HCT116 (cell line): ENCODE data around the gene CAPN2. TPM values are rescaled to one million over a fixed set of nuclear protein-coding genes. Genes with fewer than 3 reads are reported as not detected.
A peak's percentile ranks its signal among the peaks of the same experiment; 100 is the strongest.

ENCODE experiments used
- ATAC-seq: fragments of 200-7000 bp; cut with Tn5 transposase; 2 replicates; pipeline ENCODE4 v1.9.1; 2020; ENCODE audit warnings: mild to moderate bottlenecking, moderate library complexity
- BruUV-seq: library from RNA; stranded (reverse); fragments of 400-500 nt; replicated peaks from 2 replicates; lab custom pipeline; 2021; lab: Mats Ljungman, UMichigan
- CTCF ChIA-PET: fragments of 300-600 bp; sonication (Branson Sonifier 250); formaldehyde crosslinking; loops from one replicate; lab custom pipeline; 2021; ENCODE audit warnings: antibody characterized with exemption; lab: Charles Lee
- POLR2A ChIA-PET: fragments of 300-600, 350-600 bp; sonication (Branson Sonifier 250); formaldehyde crosslinking; loops from one replicate; lab custom pipeline; 2021; ENCODE audit warnings: antibody characterized with exemption; lab: Charles Lee
- RAD21 ChIA-PET, 2 experiments: fragments of 300-600 bp; sonication (Branson Sonifier 250); formaldehyde crosslinking; loops; one replicate each; lab custom pipeline; 2023; ENCODE audit warnings: low total read pairs in 2 of 2; ENCODE audit not compliant: uncharacterized antibody in 2 of 2, unreplicated experiment in 2 of 2, low non-redundant PET in 1 of 2; lab: Charles Lee
- DNase-seq: peaks from one replicate; pipeline ENCODE4 v3.0.0-alpha.2; 2010; ENCODE audit warnings: low read depth, low spot score
- H2AFZ ChIP-seq: fragments of 200-600 bp; shearing (Covaris generic), sonication (generic); 2 replicates; pipeline ENCODE4 v1.6.1; 2017; ENCODE audit warnings: low read depth, mixed run types, mixed read lengths, antibody characterized with exemption, low read length; ENCODE audit not compliant: poor library complexity, severe bottlenecking
- H3K27ac ChIP-seq: 2 replicates; pipeline ENCODE4 v1.5.1; 2012; ENCODE audit warnings: low read depth, low read length
- H3K27me3 ChIP-seq: fragments of 200-600 bp; sonication (generic); 2 replicates; pipeline ENCODE4 v1.6.1; 2016; ENCODE audit warnings: mixed run types, low read length, mixed read lengths; ENCODE audit not compliant: insufficient read depth
- H3K36me3 ChIP-seq, 2 experiments: fragments of 200-500 bp in 1 of 2; fragments of 200-600 bp in 1 of 2; sonication (Bioruptor generic) in 1 of 2; sonication (generic) in 1 of 2; 2 replicates each; pipeline versions ENCODE4 v1.5.1 to v1.6.1; 2014 to 2016; ENCODE audit warnings: low read length in 2 of 2, inconsistent platforms in 1 of 2, mixed read lengths in 1 of 2, mixed run types in 1 of 2; ENCODE audit not compliant: insufficient read depth in 2 of 2, control insufficient read depth in 1 of 2
- H3K4me1 ChIP-seq, 2 experiments: fragments of 200-600 bp in 1 of 2; sonication (generic) in 1 of 2; 2 replicates each; pipeline versions ENCODE4 v1.5.1 to v1.6.1; 2012 to 2017; ENCODE audit warnings: low read length in 2 of 2, inconsistent platforms in 1 of 2, mild to moderate bottlenecking in 1 of 2, mixed read lengths in 1 of 2, mixed run types in 1 of 2, moderate library complexity in 1 of 2; ENCODE audit not compliant: insufficient read depth in 2 of 2, control insufficient read depth in 1 of 2
- H3K4me2 ChIP-seq: fragments of 200-600 bp; sonication (generic); 2 replicates; pipeline ENCODE4 v1.6.1; 2017; ENCODE audit warnings: mixed run types, low read length, mixed read lengths
- H3K4me3 ChIP-seq, 2 experiments: fragments of 200-600 bp in 1 of 2; sonication (generic) in 1 of 2; replicated peaks in 1 of 2; 2 replicates each; pipeline ENCODE4 v1.5.1; 2011 to 2016; ENCODE audit warnings: low read length in 2 of 2, control low read depth in 1 of 2, low read depth in 1 of 2, mild to moderate bottlenecking in 1 of 2, mixed read lengths in 1 of 2, mixed run types in 1 of 2
- H3K79me2 ChIP-seq: fragments of 200-600 bp; sonication (generic); 2 replicates; pipeline ENCODE4 v1.6.1; 2017; ENCODE audit warnings: mild to moderate bottlenecking, mixed run types, low read length, moderate library complexity, mixed read lengths; ENCODE audit not compliant: insufficient read depth
- H3K9ac ChIP-seq: fragments of 200-600 bp; sonication (generic); 2 replicates; pipeline ENCODE4 v1.6.1; 2016; ENCODE audit warnings: low read length, mixed read lengths
- H3K9me2 ChIP-seq: fragments of 200-600 bp; sonication (generic), shearing (Covaris generic); 2 replicates; pipeline ENCODE4 v1.6.1; 2017; ENCODE audit warnings: mixed run types, mild to moderate bottlenecking, moderate library complexity; ENCODE audit not compliant: insufficient read depth
- H3K9me3 ChIP-seq, 2 experiments: fragments of 200-500 bp in 1 of 2; fragments of 200-600 bp in 1 of 2; sonication (Bioruptor generic) in 1 of 2; sonication (generic) in 1 of 2; 2 replicates each; pipeline ENCODE4 v1.6.1; 2014 to 2017; ENCODE audit warnings: low read length in 2 of 2, mixed read lengths in 2 of 2, inconsistent platforms in 1 of 2, low read depth in 1 of 2, mild to moderate bottlenecking in 1 of 2, mixed run types in 1 of 2, moderate library complexity in 1 of 2; ENCODE audit not compliant: control insufficient read depth in 1 of 2, insufficient read depth in 1 of 2
- H4K20me1 ChIP-seq: fragments of 200-600 bp; sonication (generic), shearing (Covaris generic); 2 replicates; pipeline ENCODE4 v1.6.1; 2017; ENCODE audit warnings: mixed run types, mild to moderate bottlenecking, moderate library complexity; ENCODE audit not compliant: insufficient read depth
- CBX3 ChIP-seq: IDR thresholded peaks from 2 replicates; pipeline ENCODE4 v1.6.1; 2012; ENCODE audit warnings: low read depth
- CEBPB ChIP-seq: IDR thresholded peaks from 2 replicates; pipeline ENCODE4 v1.6.1; 2012; ENCODE audit warnings: low read depth
- EZH2 ChIP-seq: fragments of 200-600 bp; sonication (generic); IDR thresholded peaks from 2 replicates; pipeline ENCODE4 v1.6.1; 2017; ENCODE audit warnings: antibody characterized with exemption, mixed run types
- FOSL1 ChIP-seq: IDR thresholded peaks from 2 replicates; pipeline ENCODE4 v1.6.1; 2012; ENCODE audit warnings: low read depth
- RAD21 ChIP-seq: IDR thresholded peaks from 2 replicates; pipeline ENCODE4 v1.6.1; 2012; ENCODE audit warnings: low read depth, mild to moderate bottlenecking
- SRF ChIP-seq: IDR thresholded peaks from 2 replicates; pipeline ENCODE4 v1.6.1; 2012; ENCODE audit warnings: low read depth
- TCF7L2 ChIP-seq: IDR thresholded peaks from 2 replicates; pipeline ENCODE4 v1.7.0; 2011; ENCODE audit warnings: borderline replicate concordance, inconsistent platforms; ENCODE audit not compliant: insufficient read depth, insufficient read length; ENCODE audit errors: extremely low read depth
- ZNF274 ChIP-seq: fragments of 200-500 bp; sonication (Bioruptor generic); IDR thresholded peaks from 2 replicates; pipeline ENCODE4 v1.6.1; 2014; ENCODE audit warnings: mild to moderate bottlenecking, low read depth, low read length, inconsistent platforms
- intact Hi-C: fragments of 100-400 bp; cut with micrococcal nuclease; formaldehyde crosslinking; loops from 2 replicates; pipeline ENCODE4 v1.10.0; 2022
- total RNA-seq: library from RNA; stranded (reverse); gene quantifications from one replicate; pipeline ENCODE4 v1.2.1, GENCODE V29; 2021; ENCODE audit not compliant: unreplicated experiment
- TF ChIP-seq, protein P1 (sequence below): IDR thresholded peaks from 2 replicates; pipeline ENCODE4 v1.6.1; 2012
- TF ChIP-seq, protein P2 (sequence below): IDR thresholded peaks from 2 replicates; pipeline ENCODE4 v1.6.1; 2012; ENCODE audit warnings: low read depth
- TF ChIP-seq, protein P3 (sequence below), 3 experiments: fragments of 200-600 bp in 1 of 3; sonication (generic) in 1 of 3; IDR thresholded peaks in 2 of 3; conservative IDR thresholded peaks in 1 of 3; 2 replicates each; pipeline ENCODE4 v1.5.1; 2012 to 2017; ENCODE audit warnings: low read depth in 2 of 3, low read length in 2 of 3, antibody characterized with exemption in 1 of 3, borderline replicate concordance in 1 of 3, control low read depth in 1 of 3, mild to moderate bottlenecking in 1 of 3, mixed read lengths in 1 of 3, mixed run types in 1 of 3, moderate library complexity in 1 of 3; ENCODE audit not compliant: insufficient read depth in 1 of 3

The CAPN2 gene
- total RNA-seq, 1 experiment from 2014 or later = 173 TPM

DNA sequence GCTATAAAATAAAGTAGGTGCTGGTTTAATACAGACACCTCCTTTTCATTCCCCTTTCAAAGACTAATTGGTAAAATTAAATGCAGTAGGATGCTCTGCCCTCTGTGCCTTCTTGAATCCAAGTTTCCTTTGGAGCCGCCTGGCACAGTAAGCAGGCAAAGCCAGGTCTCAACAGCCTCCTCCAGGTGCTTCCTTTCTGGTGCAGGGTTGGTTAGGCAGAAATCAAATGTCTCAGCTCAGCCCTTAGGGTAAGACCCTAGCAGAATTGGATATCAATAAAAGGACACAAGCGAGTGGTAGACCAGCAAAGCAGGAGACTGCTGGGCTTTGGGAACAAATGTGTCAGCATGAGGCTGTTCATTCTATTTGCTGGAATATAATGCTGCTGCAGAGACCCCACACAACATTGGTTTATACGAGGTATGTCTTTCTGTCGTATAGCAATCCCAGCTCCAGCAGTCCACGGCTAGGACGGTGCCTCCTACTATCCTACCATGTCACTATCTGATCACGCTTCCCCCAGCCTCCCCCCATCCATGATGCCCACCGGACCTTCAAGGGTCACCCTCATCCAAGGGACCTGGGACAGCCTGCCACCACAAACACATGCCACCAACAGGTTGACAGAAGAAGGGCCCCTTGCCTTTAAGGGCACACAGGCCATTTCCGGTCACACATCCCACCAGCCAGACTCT lies 58.4 kb downstream of the CAPN2 start:
- TF ChIP-seq CEBPB = no peak
- no peak for TF ChIP-seq TCF7L2
- no peak for TF ChIP-seq FOSL1
- TF ChIP-seq, protein P1, sequence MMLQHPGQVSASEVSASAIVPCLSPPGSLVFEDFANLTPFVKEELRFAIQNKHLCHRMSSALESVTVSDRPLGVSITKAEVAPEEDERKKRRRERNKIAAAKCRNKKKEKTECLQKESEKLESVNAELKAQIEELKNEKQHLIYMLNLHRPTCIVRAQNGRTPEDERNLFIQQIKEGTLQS = no peak
- no peak for TF ChIP-seq RAD21
- TF ChIP-seq, protein P2, sequence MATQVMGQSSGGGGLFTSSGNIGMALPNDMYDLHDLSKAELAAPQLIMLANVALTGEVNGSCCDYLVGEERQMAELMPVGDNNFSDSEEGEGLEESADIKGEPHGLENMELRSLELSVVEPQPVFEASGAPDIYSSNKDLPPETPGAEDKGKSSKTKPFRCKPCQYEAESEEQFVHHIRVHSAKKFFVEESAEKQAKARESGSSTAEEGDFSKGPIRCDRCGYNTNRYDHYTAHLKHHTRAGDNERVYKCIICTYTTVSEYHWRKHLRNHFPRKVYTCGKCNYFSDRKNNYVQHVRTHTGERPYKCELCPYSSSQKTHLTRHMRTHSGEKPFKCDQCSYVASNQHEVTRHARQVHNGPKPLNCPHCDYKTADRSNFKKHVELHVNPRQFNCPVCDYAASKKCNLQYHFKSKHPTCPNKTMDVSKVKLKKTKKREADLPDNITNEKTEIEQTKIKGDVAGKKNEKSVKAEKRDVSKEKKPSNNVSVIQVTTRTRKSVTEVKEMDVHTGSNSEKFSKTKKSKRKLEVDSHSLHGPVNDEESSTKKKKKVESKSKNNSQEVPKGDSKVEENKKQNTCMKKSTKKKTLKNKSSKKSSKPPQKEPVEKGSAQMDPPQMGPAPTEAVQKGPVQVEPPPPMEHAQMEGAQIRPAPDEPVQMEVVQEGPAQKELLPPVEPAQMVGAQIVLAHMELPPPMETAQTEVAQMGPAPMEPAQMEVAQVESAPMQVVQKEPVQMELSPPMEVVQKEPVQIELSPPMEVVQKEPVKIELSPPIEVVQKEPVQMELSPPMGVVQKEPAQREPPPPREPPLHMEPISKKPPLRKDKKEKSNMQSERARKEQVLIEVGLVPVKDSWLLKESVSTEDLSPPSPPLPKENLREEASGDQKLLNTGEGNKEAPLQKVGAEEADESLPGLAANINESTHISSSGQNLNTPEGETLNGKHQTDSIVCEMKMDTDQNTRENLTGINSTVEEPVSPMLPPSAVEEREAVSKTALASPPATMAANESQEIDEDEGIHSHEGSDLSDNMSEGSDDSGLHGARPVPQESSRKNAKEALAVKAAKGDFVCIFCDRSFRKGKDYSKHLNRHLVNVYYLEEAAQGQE = no peak
- TF ChIP-seq, protein P3, sequence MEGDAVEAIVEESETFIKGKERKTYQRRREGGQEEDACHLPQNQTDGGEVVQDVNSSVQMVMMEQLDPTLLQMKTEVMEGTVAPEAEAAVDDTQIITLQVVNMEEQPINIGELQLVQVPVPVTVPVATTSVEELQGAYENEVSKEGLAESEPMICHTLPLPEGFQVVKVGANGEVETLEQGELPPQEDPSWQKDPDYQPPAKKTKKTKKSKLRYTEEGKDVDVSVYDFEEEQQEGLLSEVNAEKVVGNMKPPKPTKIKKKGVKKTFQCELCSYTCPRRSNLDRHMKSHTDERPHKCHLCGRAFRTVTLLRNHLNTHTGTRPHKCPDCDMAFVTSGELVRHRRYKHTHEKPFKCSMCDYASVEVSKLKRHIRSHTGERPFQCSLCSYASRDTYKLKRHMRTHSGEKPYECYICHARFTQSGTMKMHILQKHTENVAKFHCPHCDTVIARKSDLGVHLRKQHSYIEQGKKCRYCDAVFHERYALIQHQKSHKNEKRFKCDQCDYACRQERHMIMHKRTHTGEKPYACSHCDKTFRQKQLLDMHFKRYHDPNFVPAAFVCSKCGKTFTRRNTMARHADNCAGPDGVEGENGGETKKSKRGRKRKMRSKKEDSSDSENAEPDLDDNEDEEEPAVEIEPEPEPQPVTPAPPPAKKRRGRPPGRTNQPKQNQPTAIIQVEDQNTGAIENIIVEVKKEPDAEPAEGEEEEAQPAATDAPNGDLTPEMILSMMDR (IDR thresholded peaks at IDR 0.05 in 2 of 3, conservative IDR thresholded peaks at IDR 0.05 in 1 of 3; ENCODE audit: borderline replicate concordance in 1 of 3, insufficient read depth in 1 of 3, low read depth in 2 of 3, low read length in 2 of 3) = no peak
- TF ChIP-seq CBX3 = no peak
- no peak for TF ChIP-seq EZH2
- TF ChIP-seq SRF = no peak
- no peak for TF ChIP-seq ZNF274
- ATAC-seq (no peak), DNase-seq (no peak)
- Histone ChIP-seq H3K4me2 (peak overlapping the region; percentile 79), H4K20me1 (no peaks in the 10 kb centered on the region), H3K9ac (peak overlapping the region; percentile 56), H3K9me3 (no peaks in the 10 kb centered on the region), H3K4me1 (peaks cover 24 to 60% of the 10 kb centered on the region in 2 experiments), H3K36me3 (peaks cover 18 to 52% of the 10 kb centered on the region in 2 experiments), H3K27ac (peak overlapping the region; percentile 71), H3K79me2 (peaks cover 4% of the 10 kb centered on the region; the same call in 1 of the 2 replicates), H3K27me3 (no peaks in the 10 kb centered on the region), H2AFZ (no peak overlapping the region), H3K9me2 (no peaks in the 10 kb centered on the region), H3K4me3 (peak overlapping the region in 1 of 2 experiments; percentile 34; a peak in 1 of 4 replicates)
- ChIA-PET POLR2A (interaction anchor here (0.9 to 1.2 kb wide), 2 partner anchors 63 kb away, joined by 4 to 7 read pairs; no protein-coding TSS in a partner anchor), CTCF (interaction anchor here (1.3 to 2.8 kb wide), 3 partner anchors 8 to 21 kb away, joined by 3 to 9 read pairs (median 4); no protein-coding TSS in a partner anchor), RAD21 (no interaction called here)
- no TSS peak for BruUV-seq
- intact Hi-C loops = no loop called here
